Neuronal stem cell (in vitro differentiated cells): ENCODE measurements around the gene GPS2.

Source experiments
- DNase-seq: peaks from one replicate; pipeline ENCODE4 v3.0.0-alpha.2; 2013; ENCODE audit warnings: low spot score
- H2AFZ ChIP-seq: one replicate; pipeline ENCODE4 v1.6.1; 2013; ENCODE audit warnings: mild to moderate bottlenecking, low read length, inconsistent platforms
- H2AK5ac ChIP-seq: 2 replicates; pipeline ENCODE4 v1.6.1; 2013; ENCODE audit warnings: low read depth, mild to moderate bottlenecking, inconsistent platforms, low read length, moderate library complexity, mixed read lengths
- H2BK120ac ChIP-seq: 2 replicates; pipeline ENCODE4 v1.6.1; 2013; ENCODE audit warnings: low read depth, mild to moderate bottlenecking, inconsistent platforms, low read length, moderate library complexity, mixed read lengths
- H2BK12ac ChIP-seq: one replicate; pipeline ENCODE4 v1.6.1; 2013; ENCODE audit warnings: low read length, inconsistent platforms
- H2BK15ac ChIP-seq: 2 replicates; pipeline ENCODE4 v1.6.1; 2013; ENCODE audit warnings: mild to moderate bottlenecking, low read length, inconsistent platforms, mixed read lengths
- H2BK5ac ChIP-seq: one replicate; pipeline ENCODE4 v1.6.1; 2013; ENCODE audit warnings: inconsistent platforms, mild to moderate bottlenecking, low read length, moderate library complexity
- H3K14ac ChIP-seq: one replicate; pipeline ENCODE4 v1.6.1; 2013; ENCODE audit warnings: low read length, inconsistent platforms
- H3K18ac ChIP-seq: 2 replicates; pipeline ENCODE4 v1.6.1; 2013; ENCODE audit warnings: low read length, inconsistent platforms
- H3K23ac ChIP-seq: 2 replicates; pipeline ENCODE4 v1.6.1; 2013; ENCODE audit warnings: low read depth, mild to moderate bottlenecking, mixed read lengths, low read length, inconsistent platforms; ENCODE audit not compliant: poor library complexity
- H3K27ac ChIP-seq: replicated peaks from 3 replicates; pipeline ENCODE4 v1.5.1; 2013; ENCODE audit warnings: low read length, inconsistent platforms
- H3K27me3 ChIP-seq, 3 experiments: 2 replicates each; pipeline ENCODE4 v1.6.1; 2013; ENCODE audit warnings: low read length in 3 of 3, mild to moderate bottlenecking in 2 of 3, inconsistent platforms in 1 of 3, low read depth in 1 of 3, mixed read lengths in 1 of 3, moderate library complexity in 1 of 3; ENCODE audit not compliant: control insufficient read depth in 3 of 3, insufficient read depth in 3 of 3
- H3K36me3 ChIP-seq, 2 donors: replicated peaks in 1 of 2; 2 replicates each; pipeline ENCODE4 v1.6.1; 2013; ENCODE audit warnings: low read length in 2 of 2; ENCODE audit not compliant: control insufficient read depth in 2 of 2, insufficient read depth in 2 of 2
- H3K4ac ChIP-seq: 2 replicates; pipeline ENCODE4 v1.6.1; 2013; ENCODE audit warnings: inconsistent platforms, mild to moderate bottlenecking, low read length, moderate library complexity
- H3K4me1 ChIP-seq, 2 donors: 1 replicate in 1 of 2; 2 replicates in 1 of 2; pipeline ENCODE4 v1.6.1; 2013; ENCODE audit warnings: low read length in 2 of 2, low read depth in 1 of 2; ENCODE audit not compliant: control insufficient read depth in 2 of 2, insufficient read depth in 1 of 2
- H3K4me2 ChIP-seq: one replicate; pipeline ENCODE4 v1.6.1; 2013; ENCODE audit warnings: mild to moderate bottlenecking, low read length, inconsistent platforms; ENCODE audit not compliant: insufficient read depth, poor library complexity, severe bottlenecking
- H3K4me3 ChIP-seq, 2 donors: 2 replicates each; pipeline ENCODE4 v1.5.1; 2013; ENCODE audit warnings: low read length in 2 of 2, mild to moderate bottlenecking in 2 of 2, inconsistent platforms in 1 of 2, moderate library complexity in 1 of 2
- H3K79me1 ChIP-seq: one replicate; pipeline ENCODE4 v1.6.1; 2013; ENCODE audit warnings: low read depth, mild to moderate bottlenecking, inconsistent platforms, low read length, moderate library complexity
- H3K9ac ChIP-seq: one replicate; pipeline ENCODE4 v1.6.1; 2013; ENCODE audit warnings: mild to moderate bottlenecking, low read depth, low read length, inconsistent platforms; ENCODE audit not compliant: poor library complexity
- H3K9me3 ChIP-seq, 2 donors: replicated peaks in 1 of 2; 2 replicates each; pipeline versions ENCODE3 to v1.6.1; 2013; ENCODE audit warnings: low read length in 2 of 2, mild to moderate bottlenecking in 2 of 2, inconsistent platforms in 1 of 2, low read depth in 1 of 2, mixed read lengths in 1 of 2, moderate library complexity in 1 of 2; ENCODE audit not compliant: control insufficient read depth in 2 of 2, insufficient read depth in 1 of 2
- H4K8ac ChIP-seq: one replicate; pipeline ENCODE4 v1.6.1; 2013; ENCODE audit warnings: low read depth, mild to moderate bottlenecking, inconsistent platforms, low read length, moderate library complexity
- H4K91ac ChIP-seq: one replicate; pipeline ENCODE4 v1.6.1; 2013; ENCODE audit warnings: low read length, low read depth, mild to moderate bottlenecking, inconsistent platforms; ENCODE audit not compliant: poor library complexity
- WGBS, 2 donors: extraction: QIAGEN DNeasy Blood & Tissue Kit; methylation state at CpG; one replicate each; pipeline ENCODE4 v1.1.7; 2013; ENCODE audit warnings: missing lambda C conversion rate in 2 of 2, mixed read lengths in 1 of 2; ENCODE audit not compliant: insufficient read length in 2 of 2, insufficient replicate concordance in 1 of 2; ENCODE audit errors: extremely low coverage in 2 of 2; 5-methylcytosine and 5-hydroxymethylcytosine counted together

Gene GPS2

GRCh38 chr17:7351665-7352502 lies 36.7 kb upstream of the GPS2 start, which contains the start of gene KCTD11:
TSS of gene KCTD11 (plus strand) at chr17:7352162.
- no CpG with 5 or more reads among the region's 91 CpGs for WGBS, 2 donors

GRCh38 chr17:7348478-7349242 lies 33.5 kb upstream of the GPS2 start:
- H2BK15ac ChIP-seq: no peak overlapping the region
- peak overlapping the region; percentile 35 for H2BK12ac ChIP-seq
- no peak overlapping the region for H3K23ac ChIP-seq
- peaks cover 13 to 27% of the 10 kb centered on the region in 2 donors for H3K4me1 ChIP-seq
- H3K36me3 ChIP-seq: no peaks in the 10 kb centered on the region
- no peak overlapping the region for H3K4me2 ChIP-seq
- H3K4ac ChIP-seq: no peak overlapping the region
- peak overlapping the region; percentile 49 for H2AK5ac ChIP-seq
- DNase-seq: no peak
- H3K9ac ChIP-seq: peak overlapping the region; percentile 7
- H4K91ac ChIP-seq: no peak overlapping the region
- H4K8ac ChIP-seq: no peak overlapping the region
- peak overlapping the region; percentile 88 for H2BK5ac ChIP-seq
- no peak overlapping the region for H3K14ac ChIP-seq
- peaks cover 0 to 4% (median 0%) of the 10 kb centered on the region in 3 experiments for H3K27me3 ChIP-seq
- no peaks in the 10 kb centered on the region for H3K9me3 ChIP-seq
- no CpG with 5 or more reads among the region's 19 CpGs for WGBS, 2 donors
- no peak overlapping the region for H3K27ac ChIP-seq
- H2BK120ac ChIP-seq: no peak overlapping the region
- H3K79me1 ChIP-seq: peaks cover 11% of the 10 kb centered on the region
- peak overlapping the region; percentile 48 for H3K18ac ChIP-seq
- H2AFZ ChIP-seq: no peak overlapping the region
- H3K4me3 ChIP-seq: no peak overlapping the region

More at GRCh38 chr17:7351665-7352502, 36.7 kb upstream of the GPS2 start, which contains the start of gene KCTD11:
- Histone ChIP-seq H3K9ac (peak within 1 kb of the TSS; percentile 98), H2BK120ac (peak within 1 kb of the TSS; percentile 98), H4K8ac (peak within 1 kb of the TSS; percentile 57), H3K36me3 (no peaks in the 10 kb centered on the region), H4K91ac (peak within 1 kb of the TSS; percentile 100), H2BK15ac (peak within 1 kb of the TSS; percentile 97), H3K27ac (peak within 1 kb of the TSS; percentile 98), H3K18ac (peak within 1 kb of the TSS; percentile 100), H3K4me3 (peak within 1 kb of the TSS; percentile 77 to 90), H2BK12ac (peak within 1 kb of the TSS; percentile 98), H3K4me1 (peaks cover 26 to 50% of the 10 kb centered on the region in 2 donors), H2AFZ (peak within 1 kb of the TSS; percentile 94), H3K79me1 (peaks cover 11% of the 10 kb centered on the region), H2BK5ac (peak within 1 kb of the TSS; percentile 98), H3K9me3 (no peaks in the 10 kb centered on the region), H3K27me3 (peaks cover 0 to 2% (median 0%) of the 10 kb centered on the region in 3 experiments), H3K4ac (peak within 1 kb of the TSS; percentile 99), H3K4me2 (peak within 1 kb of the TSS; percentile 91), H3K14ac (peak within 1 kb of the TSS; percentile 78), H3K23ac (peak within 1 kb of the TSS; percentile 92), H2AK5ac (peak within 1 kb of the TSS; percentile 100)
- peak; percentile 92 for DNase-seq

GRCh38 chr17:7347630-7348477 lies 32.7 kb upstream of the GPS2 start:
- Histone ChIP-seq H3K4me3 (no peak overlapping the region), H2BK120ac (no peak overlapping the region), H4K8ac (no peak overlapping the region), H3K14ac (no peak overlapping the region), H3K36me3 (no peaks in the 10 kb centered on the region), H3K18ac (peak overlapping the region; percentile 60), H2AFZ (no peak overlapping the region), H3K23ac (no peak overlapping the region), H3K27me3 (peaks cover 0 to 12% (median 0%) of the 10 kb centered on the region in 3 experiments), H4K91ac (no peak overlapping the region), H2BK12ac (no peak overlapping the region), H3K4ac (no peak overlapping the region), H3K79me1 (peaks cover 8% of the 10 kb centered on the region), H3K4me2 (no peak overlapping the region), H2BK15ac (peak overlapping the region; percentile 30), H2AK5ac (peak overlapping the region; percentile 49), H3K27ac (no peak overlapping the region), H3K4me1 (peaks cover 13 to 20% of the 10 kb centered on the region in 2 donors), H3K9me3 (no peaks in the 10 kb centered on the region), H3K9ac (peak overlapping the region; percentile 25), H2BK5ac (peak overlapping the region; percentile 88)
- no peak for DNase-seq
- no CpG with 5 or more reads among the region's 19 CpGs for WGBS, 2 donors
